ENCODE measurements around the gene ARPP19. TPM values are rescaled to one million over a fixed set of nuclear protein-coding genes. Genes with fewer than 3 reads are reported as not detected.

ARPP19 gene
- total RNA-seq, 6 experiments from 2014 or later = 47.0 to 73.9 (median 51.6) TPM

- TF ChIP-seq, protein P1, sequence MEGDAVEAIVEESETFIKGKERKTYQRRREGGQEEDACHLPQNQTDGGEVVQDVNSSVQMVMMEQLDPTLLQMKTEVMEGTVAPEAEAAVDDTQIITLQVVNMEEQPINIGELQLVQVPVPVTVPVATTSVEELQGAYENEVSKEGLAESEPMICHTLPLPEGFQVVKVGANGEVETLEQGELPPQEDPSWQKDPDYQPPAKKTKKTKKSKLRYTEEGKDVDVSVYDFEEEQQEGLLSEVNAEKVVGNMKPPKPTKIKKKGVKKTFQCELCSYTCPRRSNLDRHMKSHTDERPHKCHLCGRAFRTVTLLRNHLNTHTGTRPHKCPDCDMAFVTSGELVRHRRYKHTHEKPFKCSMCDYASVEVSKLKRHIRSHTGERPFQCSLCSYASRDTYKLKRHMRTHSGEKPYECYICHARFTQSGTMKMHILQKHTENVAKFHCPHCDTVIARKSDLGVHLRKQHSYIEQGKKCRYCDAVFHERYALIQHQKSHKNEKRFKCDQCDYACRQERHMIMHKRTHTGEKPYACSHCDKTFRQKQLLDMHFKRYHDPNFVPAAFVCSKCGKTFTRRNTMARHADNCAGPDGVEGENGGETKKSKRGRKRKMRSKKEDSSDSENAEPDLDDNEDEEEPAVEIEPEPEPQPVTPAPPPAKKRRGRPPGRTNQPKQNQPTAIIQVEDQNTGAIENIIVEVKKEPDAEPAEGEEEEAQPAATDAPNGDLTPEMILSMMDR (IDR thresholded peaks at IDR 0.05) = no peak
- no peak for TF ChIP-seq POLR2A (IDR thresholded peaks at IDR 0.05)
- peak in 3 of 4 donors; percentile 2 to 4 (median 3) for ATAC-seq
- intact Hi-C loops (cut with DNase I) = no loop called here
- no peak for DNase-seq
- Histone ChIP-seq H3K27me3 (no peaks in the 10 kb centered on the region), H3K36me3 (no peaks in the 10 kb centered on the region), H3K4me1 (peaks cover 0 to 17% (median 3%) of the 10 kb centered on the region in 4 donors), H3K4me3 (peak overlapping the region; percentile 52 to 83 (median 65)), H3K27ac (peak overlapping the region in 1 of 3 donors; percentile 29), H3K9me3 (no peaks in the 10 kb centered on the region)
- 4% methylated on average over 13 of the region's 28 CpGs for WGBS (ENCODE audit: insufficient coverage, low coverage, low lambda C conversion rate, missing lambda C conversion rate)
Measured at GRCh38 chr15:52529341-52529924, 39.4 kb downstream of the ARPP19 start.

GRCh38 chr15:52528564-52529340, 40.1 kb downstream of the ARPP19 start, which contains the start of gene MYO5A:
Gene MYO5A, minus strand, starts transcription at chr15:52528880. Its CDS starts 74 bp downstream, at chr15:52528806.
- no peaks in the 10 kb centered on the region for H3K9me3 ChIP-seq
- TF ChIP-seq POLR2A (IDR thresholded peaks at IDR 0.05) = peak; percentile 25
- TF ChIP-seq, protein P1 (IDR thresholded peaks at IDR 0.05) = peak in 3 of 4 donors; percentile 3 to 48 (median 4)
- DNase-seq = peak; percentile 69 to 77 (median 75)
- ATAC-seq = peak; percentile 86 to 90 (median 89)
- H3K27me3 ChIP-seq = no peaks in the 10 kb centered on the region
- H3K36me3 ChIP-seq = no peaks in the 10 kb centered on the region
- H3K4me3 ChIP-seq = peak within 1 kb of the TSS; percentile 65 to 83 (median 68)
- no CpG with 5 or more reads among the region's 103 CpGs for WGBS (ENCODE audit: insufficient coverage, low coverage, low lambda C conversion rate, missing lambda C conversion rate)
- intact Hi-C loops (cut with DNase I) = no loop called here
- H3K4me1 ChIP-seq = peaks cover 0 to 17% (median 3%) of the 10 kb centered on the region in 4 donors
- peak within 1 kb of the TSS in 2 of 3 donors; percentile 24 to 29 for H3K27ac ChIP-seq

DNA sequence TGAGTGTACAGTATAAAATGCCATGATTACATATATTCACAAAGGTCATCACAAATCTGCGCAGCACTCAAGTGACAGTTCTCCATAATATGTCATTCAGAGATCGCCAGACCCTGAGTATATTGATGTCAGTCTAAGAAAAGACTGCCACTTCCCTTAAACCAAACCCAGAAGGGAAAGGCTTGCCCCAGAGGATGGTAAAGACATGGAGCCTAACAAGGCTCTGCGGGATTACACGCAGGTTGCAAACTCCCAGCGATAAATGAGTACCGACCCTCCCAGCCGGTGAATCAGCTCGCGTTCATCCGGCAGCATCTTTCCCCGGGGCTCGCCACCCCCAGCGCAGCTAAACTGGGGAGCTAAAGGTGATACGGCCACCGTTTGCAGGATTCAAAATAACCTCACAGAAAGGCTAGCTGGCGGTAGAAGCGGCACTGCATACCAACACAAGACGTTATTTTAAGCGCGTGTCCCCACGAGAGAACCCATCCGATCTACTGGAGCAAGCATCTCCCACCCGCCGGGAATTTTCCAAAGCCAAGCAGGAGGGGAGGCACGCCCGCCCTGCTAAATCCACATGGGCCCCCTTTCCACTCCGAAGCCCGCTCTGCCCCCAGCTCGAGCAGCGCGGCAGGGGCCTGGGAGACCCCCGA, 40.8 kb downstream of the ARPP19 start:
- peaks cover 0 to 17% (median 3%) of the 10 kb centered on the region in 4 donors for H3K4me1 ChIP-seq
- H3K36me3 ChIP-seq = no peaks in the 10 kb centered on the region
- peak in 3 of 4 donors; percentile 7 to 9 (median 8) for ATAC-seq
- peak overlapping the region in 2 of 3 donors; percentile 24 to 29 for H3K27ac ChIP-seq
- 16% methylated on average over 26 of the region's 32 CpGs for WGBS (ENCODE audit: insufficient coverage, low coverage, low lambda C conversion rate, missing lambda C conversion rate)
- no peaks in the 10 kb centered on the region for H3K9me3 ChIP-seq
- peak in 2 of 3 donors; percentile 25 to 53 for DNase-seq
- intact Hi-C loops (cut with DNase I) = no loop called here
- H3K27me3 ChIP-seq = no peaks in the 10 kb centered on the region
- TF ChIP-seq, protein P1 (IDR thresholded peaks at IDR 0.05) = no peak
- no peak for TF ChIP-seq POLR2A (IDR thresholded peaks at IDR 0.05)
- peak overlapping the region; percentile 65 to 83 (median 68) for H3K4me3 ChIP-seq

GRCh38 chr15:52527196-52527910, 41.5 kb downstream of the ARPP19 start:
- intact Hi-C loops (cut with DNase I) = no loop called here
- ATAC-seq (no peak), DNase-seq (no peak)
- no peaks in the 10 kb centered on the region for H3K9me3 ChIP-seq
- no peaks in the 10 kb centered on the region for H3K36me3 ChIP-seq
- TF ChIP-seq, protein P1 (IDR thresholded peaks at IDR 0.05) = no peak
- TF ChIP-seq POLR2A (IDR thresholded peaks at IDR 0.05) = no peak
- WGBS (ENCODE audit: insufficient coverage, low coverage, low lambda C conversion rate, missing lambda C conversion rate) = 77% methylated on average over 7 of the region's 7 CpGs
- H3K4me3 ChIP-seq = peak overlapping the region in 2 of 3 donors; percentile 68 to 83
- no peak overlapping the region for H3K27ac ChIP-seq
- no peaks in the 10 kb centered on the region for H3K27me3 ChIP-seq
- peaks cover 0 to 17% (median 3%) of the 10 kb centered on the region in 4 donors for H3K4me1 ChIP-seq

Measured in right lobe of liver (tissue), 6 donors.